ENCODE data around the gene GOLT1A. TPM values are rescaled to one million over a fixed set of nuclear protein-coding genes. Genes with fewer than 3 reads are reported as not detected.

The GOLT1A gene
- polyA plus RNA-seq (2012; ENCODE audit: insufficient read depth, insufficient read length): not detected

GRCh38 chr1:204213668-204214662 lies at the start of gene GOLT1A:
Gene GOLT1A, minus strand, starts transcription at chr1:204213988. Its CDS starts 82 bp downstream, at chr1:204213906.
- DNase-seq (ENCODE audit: low read depth, low spot score): no peak

GRCh38 chr1:204263254-204263910 lies 49.6 kb upstream of the GOLT1A start:
- DNase-seq (ENCODE audit: low read depth, low spot score): no peak
- H3K4me3 ChIP-seq (ENCODE audit: low read length): no peak overlapping the region

More at GRCh38 chr1:204213668-204214662, at the start of gene GOLT1A:
- no peak within 1 kb of the TSS for H3K4me3 ChIP-seq (ENCODE audit: low read length)

- DNase-seq (ENCODE audit: low read depth, low spot score): no peak
- no peak overlapping the region for H3K4me3 ChIP-seq (ENCODE audit: low read length)
Observed at GRCh38 chr1:204262506-204263253, 48.9 kb upstream of the GOLT1A start.

GRCh38 chr1:204261746-204262505 lies 48.1 kb upstream of the GOLT1A start:
- DNase-seq (ENCODE audit: low read depth, low spot score): no peak
- no peak overlapping the region for H3K4me3 ChIP-seq (ENCODE audit: low read length)

- no peak overlapping the region for H3K4me3 ChIP-seq (ENCODE audit: low read length)
- no peak for DNase-seq (ENCODE audit: low read depth, low spot score)
Observed at GRCh38 chr1:204261266-204261665, 47.5 kb upstream of the GOLT1A start.

GRCh38 chr1:204260601-204261197 lies 46.9 kb upstream of the GOLT1A start:
- DNase-seq (ENCODE audit: low read depth, low spot score): no peak
- H3K4me3 ChIP-seq (ENCODE audit: low read length): no peak overlapping the region

- H3K4me3 ChIP-seq (ENCODE audit: low read length): no peak overlapping the region
- DNase-seq (ENCODE audit: low read depth, low spot score): no peak
Observed at GRCh38 chr1:204259782-204260181, 46.0 kb upstream of the GOLT1A start.

GRCh38 chr1:204259196-204259595 lies 45.4 kb upstream of the GOLT1A start:
- H3K4me3 ChIP-seq (ENCODE audit: low read length): no peak overlapping the region
- DNase-seq (ENCODE audit: low read depth, low spot score): no peak

GRCh38 chr1:204258213-204259115 lies 44.7 kb upstream of the GOLT1A start:
- H3K4me3 ChIP-seq (ENCODE audit: low read length): no peak overlapping the region
- DNase-seq (ENCODE audit: low read depth, low spot score): no peak

- no peak for DNase-seq (ENCODE audit: low read depth, low spot score)
- no peak overlapping the region for H3K4me3 ChIP-seq (ENCODE audit: low read length)
Observed at GRCh38 chr1:204257446-204257845, 43.7 kb upstream of the GOLT1A start.

- no peak overlapping the region for H3K4me3 ChIP-seq (ENCODE audit: low read length)
- no peak for DNase-seq (ENCODE audit: low read depth, low spot score)
Observed at GRCh38 chr1:204256531-204256930, 42.7 kb upstream of the GOLT1A start.

GRCh38 chr1:204255966-204256365 lies 42.2 kb upstream of the GOLT1A start:
- no peak for DNase-seq (ENCODE audit: low read depth, low spot score)
- H3K4me3 ChIP-seq (ENCODE audit: low read length): no peak overlapping the region

- DNase-seq (ENCODE audit: low read depth, low spot score): no peak
- H3K4me3 ChIP-seq (ENCODE audit: low read length): no peak overlapping the region
Observed at GRCh38 chr1:204255225-204255624, 41.4 kb upstream of the GOLT1A start.

GRCh38 chr1:204254031-204254661 lies 40.4 kb upstream of the GOLT1A start:
- no peak for DNase-seq (ENCODE audit: low read depth, low spot score)
- H3K4me3 ChIP-seq (ENCODE audit: low read length): no peak overlapping the region

GRCh38 chr1:204251926-204252689 lies 38.3 kb upstream of the GOLT1A start:
- no peak overlapping the region for H3K4me3 ChIP-seq (ENCODE audit: low read length)
- no peak for DNase-seq (ENCODE audit: low read depth, low spot score)

- no peak overlapping the region for H3K4me3 ChIP-seq (ENCODE audit: low read length)
- no peak for DNase-seq (ENCODE audit: low read depth, low spot score)
Observed at GRCh38 chr1:204251286-204251685, 37.5 kb upstream of the GOLT1A start.

Measured in Jurkat, Clone E6-1 (cell line).